CD4-positive, alpha-beta T cell treated with Interleukin-12 subunit alpha and Interleukin-12 subunit beta, for 1 hour (primary cell): ENCODE results near the gene MALRD1.

Source experiments
- DNase-seq: peaks from one replicate; pipeline ENCODE4 v3.0.0-alpha.2; 2020

Gene MALRD1

DNA sequence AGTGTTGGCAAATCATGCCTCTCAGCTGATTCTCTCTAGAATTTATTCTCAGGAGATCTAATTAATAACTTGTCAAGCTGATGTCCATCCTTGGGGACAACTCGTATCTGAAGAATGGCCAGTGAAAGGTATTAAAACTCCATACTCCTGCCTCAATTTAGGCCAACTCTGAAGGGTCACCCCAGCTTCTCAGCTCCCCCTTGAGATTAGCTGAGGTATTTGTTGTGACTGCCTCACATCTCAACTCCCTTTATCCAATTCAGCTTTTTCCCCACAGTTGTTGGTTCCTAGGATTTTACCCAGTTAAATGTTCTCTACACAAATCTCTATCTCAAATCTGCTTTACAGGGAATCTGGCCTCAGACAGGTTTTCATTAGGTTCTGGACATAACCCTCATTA lies 182.4 kb downstream of the MALRD1 start:
- no peak for DNase-seq

DNA sequence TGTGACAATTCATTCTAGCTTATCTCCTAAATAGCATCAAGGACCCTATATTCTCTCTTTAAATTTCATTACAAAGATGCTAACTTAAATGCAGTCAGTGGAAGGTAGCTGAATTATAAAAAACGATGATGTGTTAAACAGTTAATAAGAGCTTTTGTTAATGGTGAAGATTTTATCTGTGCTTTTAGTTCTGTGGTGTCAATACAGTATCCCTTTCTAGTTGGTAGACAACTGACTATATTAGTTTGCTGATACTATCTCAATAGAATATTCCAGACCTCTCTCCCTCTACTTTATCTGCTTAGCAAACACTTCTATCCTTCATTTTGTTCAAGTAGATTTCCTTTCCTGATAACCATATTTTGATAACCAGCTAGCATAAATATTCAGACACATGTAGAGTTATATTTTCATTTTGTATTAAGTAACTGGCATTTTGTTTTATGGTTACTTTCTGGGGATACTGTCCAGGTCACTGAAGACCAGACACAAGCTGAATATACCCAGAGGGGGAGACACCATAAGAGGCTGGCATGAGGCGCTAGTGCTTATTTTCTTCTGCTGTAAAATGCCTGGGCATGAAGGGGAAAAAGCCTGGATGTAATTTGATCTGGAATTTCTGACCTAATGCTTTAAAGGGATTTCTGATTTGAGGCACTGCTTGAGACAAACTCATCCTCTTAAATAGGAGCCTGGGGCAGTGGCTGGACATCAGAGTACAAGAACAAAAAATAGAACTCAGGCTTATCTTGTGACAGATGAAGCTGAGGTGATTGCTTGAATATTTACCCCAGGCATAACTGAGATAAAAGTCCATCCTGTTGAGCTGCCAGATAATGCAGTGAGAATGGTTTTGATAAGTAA lies 197.5 kb downstream of the MALRD1 start:
- DNase-seq, result no peak

DNA sequence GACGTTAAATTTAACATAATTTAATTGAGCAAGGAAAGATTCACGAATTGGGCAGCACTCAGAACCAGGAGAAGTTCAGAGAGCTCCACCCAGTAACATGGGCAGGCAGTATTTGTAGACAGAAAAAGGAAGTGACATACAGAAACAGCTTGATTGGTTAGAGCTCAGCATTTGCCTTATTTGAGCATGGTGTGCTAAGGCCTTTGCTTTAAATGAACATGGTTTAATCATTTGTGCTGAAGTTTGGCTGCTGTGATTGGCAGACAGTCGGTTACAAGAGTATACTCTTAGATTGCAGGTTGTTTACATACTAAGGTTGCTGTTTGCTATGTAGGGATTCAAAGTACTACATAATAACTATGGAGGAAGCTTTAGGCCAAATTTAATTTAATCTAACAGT lies 199.2 kb downstream of the MALRD1 start:
- no peak for DNase-seq

DNA sequence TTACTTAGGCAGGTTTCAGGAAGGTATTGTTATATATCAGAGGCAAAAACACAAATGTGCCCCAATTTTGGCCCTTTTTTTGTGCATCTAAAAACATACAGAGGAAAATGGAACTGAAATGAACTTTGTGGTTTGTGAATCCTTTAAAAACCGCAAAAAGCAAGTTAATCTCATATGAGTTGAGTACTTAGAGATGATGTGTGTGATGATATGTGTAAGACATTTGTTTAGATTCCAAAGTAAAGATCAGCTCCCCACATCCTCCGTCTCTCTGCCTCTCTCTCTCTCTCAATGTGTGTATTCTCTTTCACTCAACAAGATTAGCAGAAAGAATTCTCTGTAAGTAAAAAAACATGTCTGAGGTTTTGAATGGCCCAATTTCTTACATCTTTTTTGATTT lies 201.9 kb downstream of the MALRD1 start:
- DNase-seq, result no peak

DNA sequence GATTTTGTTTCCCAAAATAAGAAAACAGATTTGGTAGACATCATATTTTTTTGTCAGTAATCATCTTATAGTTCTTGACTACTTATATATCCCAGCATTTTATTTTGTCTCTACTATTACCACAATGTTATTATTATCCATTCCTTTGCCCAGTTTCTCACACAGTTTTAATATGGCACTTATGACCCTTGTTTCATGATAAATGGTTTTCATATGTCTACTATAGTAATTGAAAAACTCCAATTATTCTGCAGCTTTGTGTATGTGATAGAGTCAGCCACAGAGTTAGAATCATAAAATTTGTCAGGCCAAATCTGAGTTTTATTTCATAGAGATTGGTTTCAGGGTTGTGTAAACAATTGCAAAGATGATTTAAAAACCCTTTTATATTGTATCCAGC lies 203.9 kb downstream of the MALRD1 start:
- DNase-seq, result no peak

DNA sequence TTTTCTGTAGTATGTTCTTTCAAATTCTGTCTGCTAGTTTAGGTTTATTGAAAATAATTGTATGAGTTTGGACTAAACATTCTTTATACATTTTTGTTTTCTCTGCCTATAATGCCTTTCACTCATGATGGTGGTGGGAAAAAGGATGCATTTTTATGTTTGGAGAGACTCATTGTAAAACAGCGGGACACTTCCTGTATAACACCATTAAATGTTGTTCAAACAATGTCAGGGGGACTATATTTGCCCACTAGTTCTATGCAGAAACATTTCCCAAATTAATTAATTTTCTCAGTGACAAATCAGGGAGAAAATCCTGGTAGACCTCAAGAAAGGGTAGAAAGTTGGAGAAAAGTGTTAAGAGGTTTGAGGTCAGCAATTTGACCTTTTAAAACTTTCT lies 207.7 kb downstream of the MALRD1 start:
- DNase-seq, result no peak

DNA sequence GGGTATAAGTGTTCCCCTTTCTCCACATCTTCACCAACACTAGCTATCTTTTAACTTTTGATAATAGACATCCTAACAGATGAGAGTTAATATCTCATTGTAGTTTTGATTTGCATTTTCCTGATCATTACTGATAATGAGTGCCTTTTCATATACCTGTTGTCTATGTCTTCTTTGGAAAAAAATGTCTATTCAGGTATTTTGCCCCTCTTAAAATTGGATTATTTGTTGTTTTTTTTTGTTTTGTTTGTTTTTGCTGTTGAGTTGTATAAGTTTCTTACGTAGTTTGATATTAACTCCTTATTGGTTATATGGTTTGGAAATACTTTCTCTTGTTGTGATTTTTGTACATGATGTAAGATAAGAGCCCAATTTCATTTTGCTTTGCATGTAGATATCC lies 214.7 kb downstream of the MALRD1 start:
- DNase-seq, result no peak

DNA sequence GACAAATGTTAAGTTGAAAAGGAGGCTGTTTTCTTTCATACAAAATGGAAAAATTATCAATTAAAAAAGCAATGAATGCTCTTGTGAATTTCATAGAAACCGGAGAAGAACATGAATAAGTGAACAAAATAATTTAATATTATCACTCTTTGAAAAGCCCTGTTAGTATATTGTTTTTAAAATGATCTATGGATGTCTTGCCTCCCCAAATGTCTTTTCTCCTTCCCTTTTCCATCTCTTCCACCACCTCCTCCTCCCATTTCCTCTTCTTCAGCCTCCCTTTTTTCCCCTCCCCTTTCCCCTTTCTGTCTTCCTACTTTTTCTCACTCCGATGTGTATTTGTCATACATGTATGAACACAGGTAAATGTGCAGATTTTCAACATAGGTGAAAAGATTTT lies 234.7 kb downstream of the MALRD1 start:
- DNase-seq, result no peak

DNA sequence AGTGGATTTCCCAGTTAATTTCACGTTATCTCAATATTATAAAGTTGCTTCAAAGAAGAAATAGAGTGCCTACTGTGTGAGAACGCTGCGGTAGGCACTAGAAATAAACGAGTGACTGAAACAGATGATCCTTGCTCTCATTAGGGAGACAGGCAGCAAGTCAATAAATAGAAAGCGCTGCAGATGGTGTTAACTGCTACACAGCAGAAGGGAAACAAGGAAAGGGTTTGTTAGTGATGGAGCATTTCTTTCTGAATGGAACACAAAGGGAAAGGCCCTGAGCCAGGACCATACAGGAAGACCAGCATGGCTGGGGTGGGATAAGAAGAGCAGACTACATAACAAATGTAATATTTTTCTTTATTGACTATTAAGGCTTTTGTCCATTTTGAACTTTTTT lies 235.2 kb downstream of the MALRD1 start:
- no peak for DNase-seq

DNA sequence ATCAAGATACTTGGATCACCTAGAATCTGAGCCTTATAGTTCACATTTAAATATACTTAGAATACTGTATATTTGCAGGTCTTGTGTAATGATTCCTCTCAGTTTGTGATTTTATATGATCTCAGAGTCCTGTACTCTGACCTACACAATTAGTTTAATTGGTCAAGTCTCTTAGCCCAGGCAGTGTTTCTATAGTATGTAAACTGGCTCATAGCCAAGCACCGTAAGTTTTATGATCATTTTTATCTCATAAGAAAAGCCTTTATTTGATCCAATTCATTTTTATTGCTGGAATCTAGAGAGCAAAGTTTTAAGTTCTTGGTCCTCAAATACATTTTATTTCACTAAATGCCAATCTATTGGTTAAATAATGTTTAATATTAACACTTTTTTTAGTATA lies 242.2 kb downstream of the MALRD1 start:
- DNase-seq, result no peak

DNA sequence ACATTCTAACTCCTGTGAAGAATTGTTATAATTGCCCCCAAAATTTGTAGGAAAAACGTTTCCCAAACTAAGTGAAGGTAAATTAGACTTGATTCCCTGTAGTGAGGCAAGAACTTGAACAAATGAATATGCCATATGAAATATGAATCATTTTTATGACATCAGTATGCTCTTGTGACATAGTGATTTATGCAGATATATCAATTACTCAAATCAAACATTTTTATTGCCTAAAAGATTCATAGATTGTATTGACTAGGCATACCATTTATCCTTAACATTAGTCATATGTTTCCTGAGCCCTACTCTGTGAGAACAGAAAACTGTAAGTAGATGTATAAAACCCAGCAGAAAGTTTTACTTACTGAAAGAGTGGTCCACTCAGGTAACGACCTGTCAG lies 245.6 kb downstream of the MALRD1 start:
- no peak for DNase-seq

DNA sequence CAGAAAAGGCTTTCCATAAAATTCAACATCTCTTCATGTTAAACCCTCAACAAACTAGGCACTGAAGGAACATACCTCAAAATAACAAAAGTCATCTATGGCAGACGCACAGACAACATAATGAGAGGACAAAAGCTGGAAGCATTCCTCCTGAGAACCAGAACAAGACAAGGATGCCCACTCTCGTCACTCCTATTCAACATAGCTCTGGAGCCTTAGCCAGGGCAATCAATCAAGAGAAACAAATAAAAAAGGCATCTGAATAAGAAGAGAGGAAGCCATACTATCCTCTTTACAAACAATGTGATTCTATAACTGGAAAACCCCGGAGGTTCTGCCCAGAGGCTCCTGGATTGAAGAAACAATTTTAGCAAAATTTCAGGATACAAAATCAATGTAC lies 251.0 kb downstream of the MALRD1 start:
- DNase-seq, result no peak

DNA sequence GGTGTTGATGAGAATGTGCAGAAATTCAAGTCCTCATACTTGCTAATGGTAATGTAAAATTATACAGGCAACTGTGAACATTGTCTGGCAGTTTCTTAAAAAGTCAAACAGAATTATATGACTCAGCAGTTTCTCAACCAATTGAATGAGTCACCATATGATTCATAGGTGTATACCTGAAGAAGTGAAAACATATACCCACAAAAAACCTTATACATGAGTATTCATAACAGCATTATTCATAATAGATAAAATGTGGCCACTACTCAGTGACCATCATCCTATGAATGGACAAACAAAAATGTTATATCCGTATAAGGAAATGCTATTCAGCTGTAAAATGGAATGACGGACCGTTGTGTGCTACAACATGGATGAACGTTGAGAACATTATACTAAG lies 253.5 kb downstream of the MALRD1 start:
- no peak for DNase-seq

DNA sequence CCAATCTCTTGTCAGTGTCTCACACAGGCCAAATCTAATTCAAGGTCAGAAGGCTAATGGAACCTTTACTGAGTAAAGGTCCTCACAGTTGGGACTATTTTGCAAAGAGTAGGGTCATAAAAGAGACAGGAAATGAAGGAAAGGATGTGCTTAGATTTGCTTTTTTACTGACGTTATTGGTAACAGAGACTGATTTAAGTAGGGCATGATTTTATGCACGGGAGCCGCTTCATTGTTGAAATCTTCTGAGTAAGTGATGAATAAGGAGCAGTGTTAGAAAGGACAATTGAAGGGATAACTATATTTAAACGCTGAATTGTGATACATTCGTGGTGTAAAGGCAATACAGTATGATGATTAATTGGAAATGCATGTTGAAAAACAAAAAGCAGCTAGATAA lies 261.5 kb downstream of the MALRD1 start:
- DNase-seq, result no peak

DNA sequence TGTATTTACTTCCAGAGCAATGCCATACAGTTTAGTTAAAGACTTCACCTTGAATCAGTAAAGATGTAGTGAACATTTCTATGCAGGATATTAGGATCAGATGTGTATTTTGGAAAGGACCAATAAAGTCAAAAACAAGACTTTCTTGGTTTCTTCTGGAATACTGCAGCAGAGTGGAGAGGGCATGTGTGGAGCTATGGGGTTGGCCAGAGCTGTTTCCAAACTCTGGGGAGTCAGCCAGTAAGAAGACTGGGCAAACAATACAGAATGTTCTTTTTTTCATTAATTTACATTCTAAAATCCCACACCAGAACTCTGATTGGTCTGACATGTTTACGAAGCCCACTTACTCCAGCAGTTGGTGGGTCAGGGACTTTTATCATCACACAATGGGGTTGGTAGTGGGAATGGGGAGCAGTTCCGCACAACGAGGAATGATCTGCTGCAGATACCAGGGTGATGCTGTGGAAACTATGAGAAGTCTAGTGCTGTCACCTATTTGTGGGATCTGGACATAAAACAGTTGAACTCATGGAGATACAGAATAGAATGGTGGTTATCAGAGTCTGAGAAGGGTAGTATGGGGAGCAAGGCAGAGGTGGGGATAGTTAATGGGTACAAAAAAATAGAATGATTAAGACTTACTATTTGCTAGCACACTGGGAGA lies 267.7 kb downstream of the MALRD1 start:
- DNase-seq, result no peak

DNA sequence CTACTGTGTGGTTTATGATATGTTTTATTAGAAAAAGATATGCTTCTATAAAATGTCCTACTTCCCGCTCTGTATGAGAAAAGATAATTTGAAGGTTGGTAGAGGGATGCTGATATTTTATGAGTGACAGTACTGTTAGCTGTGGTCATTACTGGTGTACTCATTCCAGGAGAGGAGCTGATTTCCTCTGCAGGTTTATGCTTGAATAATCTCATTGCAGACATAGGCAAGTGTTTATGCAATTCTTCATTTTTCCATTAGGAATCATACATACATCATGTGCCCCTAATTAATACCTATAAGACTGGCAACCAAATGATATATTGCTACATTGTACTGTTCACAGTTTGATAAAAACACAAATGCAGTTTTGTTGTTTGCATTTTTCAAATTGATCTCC lies 269.4 kb downstream of the MALRD1 start:
- DNase-seq, result no peak

DNA sequence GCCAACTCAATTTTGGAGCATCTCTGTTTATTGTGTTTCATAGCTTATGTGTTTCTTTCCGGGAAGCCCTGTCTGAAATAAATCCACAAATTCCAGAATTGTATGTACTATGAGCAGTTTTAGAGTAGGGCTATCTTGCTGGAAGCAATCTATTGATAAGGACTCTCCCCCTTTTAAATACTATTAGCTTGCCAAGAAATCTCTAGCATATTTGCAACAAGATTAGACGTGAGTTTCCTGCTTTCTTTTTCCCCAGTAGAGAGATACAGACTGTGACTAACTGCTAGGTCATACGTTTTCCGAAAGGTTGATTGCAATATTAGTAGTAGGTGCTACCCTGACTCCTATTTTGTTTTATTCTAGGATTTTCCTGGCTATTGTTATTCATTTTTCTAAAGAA lies 277.0 kb downstream of the MALRD1 start:
- no peak for DNase-seq

DNA sequence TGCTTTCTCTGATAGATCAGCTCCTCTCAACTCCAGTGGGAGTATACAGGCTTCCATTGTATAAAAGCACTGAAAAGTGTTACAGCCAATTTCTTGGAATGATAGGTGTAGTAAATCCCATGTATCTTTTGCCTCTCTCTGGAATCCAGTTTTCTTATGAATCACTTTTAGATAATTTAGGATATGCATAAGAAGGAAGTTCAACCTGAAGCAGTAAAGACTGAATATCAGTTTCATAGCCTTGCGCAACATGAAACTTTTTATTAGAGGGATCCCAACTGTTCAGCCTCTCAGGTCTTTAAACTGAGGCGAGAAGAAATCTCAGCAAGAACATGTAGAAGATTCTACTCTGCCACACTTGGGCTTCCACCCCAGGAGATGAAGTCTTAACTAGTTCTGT lies 280.0 kb downstream of the MALRD1 start:
- no peak for DNase-seq

DNA sequence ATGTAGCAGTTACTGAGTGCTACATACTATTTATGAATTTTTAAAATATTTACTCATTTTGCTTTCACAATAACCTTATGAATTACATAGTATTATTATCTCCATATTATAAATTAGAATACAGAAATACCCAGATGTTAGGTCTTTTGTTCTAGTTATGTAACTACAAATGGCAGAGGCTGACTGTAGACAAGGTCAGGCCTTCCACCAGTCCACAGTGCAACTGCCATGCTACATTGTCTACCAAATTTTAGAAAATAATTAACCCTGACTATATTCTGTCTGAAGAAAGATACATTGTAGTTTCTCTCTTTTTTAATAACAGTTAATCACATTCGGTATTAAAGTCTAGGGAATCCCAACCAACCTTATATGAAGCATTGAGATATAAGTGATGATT lies 280.9 kb downstream of the MALRD1 start:
- no peak for DNase-seq

DNA sequence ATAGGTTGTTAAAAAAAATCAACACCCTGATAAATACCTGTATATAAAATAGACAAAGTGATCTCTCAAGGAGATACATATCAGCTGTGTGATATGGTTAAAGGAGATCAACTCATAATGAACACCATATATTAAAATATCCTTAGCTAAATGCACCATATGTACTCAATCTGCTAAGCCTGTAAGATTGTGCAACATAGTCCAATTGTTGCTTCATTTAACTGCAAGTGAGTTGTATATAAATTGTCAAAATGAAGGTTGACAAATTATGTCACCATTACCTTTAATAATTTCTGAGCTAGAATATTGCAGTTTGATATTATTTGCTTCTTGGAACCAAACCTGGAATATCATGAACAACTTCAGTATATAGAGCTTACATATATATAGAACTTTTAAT lies 283.7 kb downstream of the MALRD1 start:
- no peak for DNase-seq

DNA sequence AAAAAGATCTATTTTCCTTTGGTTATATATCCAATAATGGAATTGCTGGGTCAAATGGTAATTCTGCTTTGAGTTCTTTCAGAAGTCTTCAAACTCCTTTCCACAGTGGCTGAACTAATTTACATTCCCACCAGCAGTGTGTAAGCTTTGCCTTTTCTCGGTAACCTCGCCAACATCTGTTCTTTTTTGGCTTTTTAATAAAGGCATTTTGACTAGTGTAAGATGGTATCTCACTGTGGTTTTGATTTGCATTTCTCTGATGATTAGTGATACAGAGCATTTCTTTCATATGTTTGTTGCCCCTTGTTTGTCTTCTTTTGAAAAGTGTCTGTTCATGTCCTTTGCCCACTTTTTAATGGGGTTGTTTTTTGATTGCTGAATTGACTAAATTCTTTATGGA lies 285.0 kb downstream of the MALRD1 start:
- DNase-seq, result no peak

DNA sequence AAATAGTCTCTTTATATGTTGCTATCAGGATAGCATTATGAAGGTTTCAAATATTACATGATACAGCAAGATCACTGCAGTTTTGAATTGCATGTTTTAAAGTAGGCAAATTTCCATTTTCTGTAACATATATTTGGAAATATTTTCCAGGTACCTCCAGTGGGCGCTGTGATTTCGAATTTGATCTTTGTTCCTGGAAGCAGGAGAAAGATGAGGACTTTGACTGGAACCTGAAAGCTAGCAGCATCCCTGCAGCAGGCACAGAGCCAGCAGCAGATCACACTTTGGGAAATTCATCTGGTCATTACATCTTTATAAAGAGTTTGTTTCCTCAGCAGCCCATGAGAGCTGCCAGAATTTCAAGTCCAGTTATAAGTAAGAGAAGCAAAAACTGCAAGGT lies 299.0 kb downstream of the MALRD1 start:
- DNase-seq, result no peak

DNA sequence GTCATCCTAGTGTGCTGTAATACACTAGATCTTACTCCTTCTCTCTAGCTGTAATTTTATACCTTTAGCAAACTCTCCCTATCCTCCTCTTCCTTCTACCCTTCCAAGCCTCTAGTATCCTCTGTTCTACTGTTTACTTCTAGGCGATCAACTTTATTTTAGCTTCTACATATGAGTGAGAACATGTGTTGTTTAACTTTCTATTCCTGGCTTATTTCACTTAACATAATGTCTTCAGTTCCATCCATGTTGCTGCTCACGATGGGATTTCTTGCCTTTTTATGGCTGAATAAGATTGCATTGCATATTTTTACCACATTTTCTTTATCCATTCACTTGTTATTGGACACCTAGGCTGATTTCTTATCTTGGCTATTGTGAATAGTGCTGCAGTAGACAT lies 318.6 kb downstream of the MALRD1 start:
- no peak for DNase-seq

DNA sequence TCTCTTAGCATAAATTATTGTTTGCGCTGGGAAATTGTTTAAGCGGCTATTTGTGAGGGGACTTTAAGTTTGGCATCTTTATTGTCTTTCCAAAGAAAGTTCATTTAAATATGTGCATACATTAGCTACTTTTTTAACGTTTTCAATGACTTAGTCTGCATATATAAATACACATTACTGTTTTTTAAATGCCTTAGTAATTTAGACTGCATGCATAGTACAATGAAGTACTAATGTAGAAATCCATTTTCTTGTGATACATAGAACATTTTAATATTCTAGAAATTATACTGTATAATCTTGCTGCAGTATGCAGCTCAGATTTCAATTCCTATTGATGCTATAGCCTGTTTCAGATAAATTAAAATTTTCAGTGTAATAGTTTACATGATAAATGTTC lies 325.4 kb downstream of the MALRD1 start:
- DNase-seq, result no peak
